ENCODE results near the gene MMS19. TPM values are rescaled to one million over a fixed set of nuclear protein-coding genes. Genes with fewer than 3 reads are reported as not detected.

Gene MMS19
- total RNA-seq, 1 experiment from 2014 or later: 83.3 TPM

DNA sequence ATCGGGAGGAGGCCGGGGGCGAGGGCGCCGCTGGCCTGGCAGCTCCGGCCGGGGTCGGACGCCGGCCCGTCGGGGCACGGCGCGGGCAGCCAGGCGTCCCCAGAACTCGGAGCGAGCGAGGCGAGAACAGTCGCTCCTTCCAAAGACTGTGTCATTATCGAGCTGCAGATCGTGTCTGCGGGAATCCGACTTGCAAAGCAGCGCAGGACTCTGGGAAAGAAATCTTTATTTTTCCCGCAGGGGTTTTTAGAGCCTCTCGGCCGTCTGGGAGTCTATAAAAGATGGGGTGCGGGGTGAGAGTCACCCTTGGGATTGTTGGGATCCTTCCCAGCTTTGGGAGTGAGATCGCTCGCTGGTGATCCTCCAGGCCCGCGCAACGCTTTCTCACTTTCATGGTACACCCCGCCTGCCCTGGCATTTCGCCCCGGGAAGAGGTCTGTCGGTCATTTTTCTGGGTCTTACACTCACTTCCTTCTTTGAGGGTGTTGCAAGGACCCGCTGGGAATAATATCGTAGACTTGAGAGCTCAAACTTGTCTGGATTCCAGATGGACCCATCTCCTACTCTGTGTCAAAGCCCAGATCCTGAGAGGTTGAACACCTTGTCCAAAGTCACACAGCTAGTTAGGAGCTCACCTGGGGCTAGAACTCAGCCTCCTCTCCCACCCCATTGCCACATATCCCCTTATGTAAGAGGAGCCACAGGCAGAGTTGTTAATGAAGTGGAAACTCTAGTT lies 1.5 kb upstream of the MMS19 start:
- CTCF ChIA-PET: interaction anchor here (1.5 kb wide), 1 partner anchor 33 kb away, joined by 4 read pairs; no protein-coding TSS in a partner anchor
- in situ Hi-C loops (cut with HindIII; ENCODE audit: low pct_unique_long_range_greater_than_20kb, low sequenced_read_pairs) (no loop called here), intact Hi-C loops (cut with micrococcal nuclease; ENCODE audit: unreplicated experiment) (loop anchor here (5.0 kb wide), 1 partner anchor 43 kb away; no protein-coding TSS in a partner anchor)
- POLR2A ChIA-PET: no interaction called here
- TF ChIP-seq SIN3A (IDR thresholded peaks at IDR 0.05; ENCODE audit: borderline replicate concordance, insufficient read depth, low read depth, low read length): 0 out of 2 replicates have a peak, but pooled peaks have one; percentile 23
- TF ChIP-seq TCF7L2 (IDR thresholded peaks at IDR 0.05; ENCODE audit: low read depth, low read length): no peak
- TF ChIP-seq, protein P1, sequence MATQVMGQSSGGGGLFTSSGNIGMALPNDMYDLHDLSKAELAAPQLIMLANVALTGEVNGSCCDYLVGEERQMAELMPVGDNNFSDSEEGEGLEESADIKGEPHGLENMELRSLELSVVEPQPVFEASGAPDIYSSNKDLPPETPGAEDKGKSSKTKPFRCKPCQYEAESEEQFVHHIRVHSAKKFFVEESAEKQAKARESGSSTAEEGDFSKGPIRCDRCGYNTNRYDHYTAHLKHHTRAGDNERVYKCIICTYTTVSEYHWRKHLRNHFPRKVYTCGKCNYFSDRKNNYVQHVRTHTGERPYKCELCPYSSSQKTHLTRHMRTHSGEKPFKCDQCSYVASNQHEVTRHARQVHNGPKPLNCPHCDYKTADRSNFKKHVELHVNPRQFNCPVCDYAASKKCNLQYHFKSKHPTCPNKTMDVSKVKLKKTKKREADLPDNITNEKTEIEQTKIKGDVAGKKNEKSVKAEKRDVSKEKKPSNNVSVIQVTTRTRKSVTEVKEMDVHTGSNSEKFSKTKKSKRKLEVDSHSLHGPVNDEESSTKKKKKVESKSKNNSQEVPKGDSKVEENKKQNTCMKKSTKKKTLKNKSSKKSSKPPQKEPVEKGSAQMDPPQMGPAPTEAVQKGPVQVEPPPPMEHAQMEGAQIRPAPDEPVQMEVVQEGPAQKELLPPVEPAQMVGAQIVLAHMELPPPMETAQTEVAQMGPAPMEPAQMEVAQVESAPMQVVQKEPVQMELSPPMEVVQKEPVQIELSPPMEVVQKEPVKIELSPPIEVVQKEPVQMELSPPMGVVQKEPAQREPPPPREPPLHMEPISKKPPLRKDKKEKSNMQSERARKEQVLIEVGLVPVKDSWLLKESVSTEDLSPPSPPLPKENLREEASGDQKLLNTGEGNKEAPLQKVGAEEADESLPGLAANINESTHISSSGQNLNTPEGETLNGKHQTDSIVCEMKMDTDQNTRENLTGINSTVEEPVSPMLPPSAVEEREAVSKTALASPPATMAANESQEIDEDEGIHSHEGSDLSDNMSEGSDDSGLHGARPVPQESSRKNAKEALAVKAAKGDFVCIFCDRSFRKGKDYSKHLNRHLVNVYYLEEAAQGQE (IDR thresholded peaks at IDR 0.05; ENCODE audit: insufficient read depth in 1 of 2, low read depth in 2 of 2, low read length in 1 of 2): no peak
- TF ChIP-seq, protein P2, sequence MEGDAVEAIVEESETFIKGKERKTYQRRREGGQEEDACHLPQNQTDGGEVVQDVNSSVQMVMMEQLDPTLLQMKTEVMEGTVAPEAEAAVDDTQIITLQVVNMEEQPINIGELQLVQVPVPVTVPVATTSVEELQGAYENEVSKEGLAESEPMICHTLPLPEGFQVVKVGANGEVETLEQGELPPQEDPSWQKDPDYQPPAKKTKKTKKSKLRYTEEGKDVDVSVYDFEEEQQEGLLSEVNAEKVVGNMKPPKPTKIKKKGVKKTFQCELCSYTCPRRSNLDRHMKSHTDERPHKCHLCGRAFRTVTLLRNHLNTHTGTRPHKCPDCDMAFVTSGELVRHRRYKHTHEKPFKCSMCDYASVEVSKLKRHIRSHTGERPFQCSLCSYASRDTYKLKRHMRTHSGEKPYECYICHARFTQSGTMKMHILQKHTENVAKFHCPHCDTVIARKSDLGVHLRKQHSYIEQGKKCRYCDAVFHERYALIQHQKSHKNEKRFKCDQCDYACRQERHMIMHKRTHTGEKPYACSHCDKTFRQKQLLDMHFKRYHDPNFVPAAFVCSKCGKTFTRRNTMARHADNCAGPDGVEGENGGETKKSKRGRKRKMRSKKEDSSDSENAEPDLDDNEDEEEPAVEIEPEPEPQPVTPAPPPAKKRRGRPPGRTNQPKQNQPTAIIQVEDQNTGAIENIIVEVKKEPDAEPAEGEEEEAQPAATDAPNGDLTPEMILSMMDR (IDR thresholded peaks at IDR 0.05): no peak
- peaks cover 37% of the 10 kb centered on the region for H3K4me1 ChIP-seq (ENCODE audit: control insufficient read depth, insufficient read depth, low read length)
- no peaks in the 10 kb centered on the region; the same call in 1 of the 2 replicates for H3K36me3 ChIP-seq (ENCODE audit: control insufficient read depth, insufficient read depth, low read length)
- H3K27ac ChIP-seq (ENCODE audit: low read length): peak overlapping the region; percentile 72
- peak overlapping the region; percentile 93 to 99 for H3K4me3 ChIP-seq (ENCODE audit: low read depth in 2 of 2, low read length in 2 of 2)
- DNase-seq (ENCODE audit: low read depth, low spot score) (no peak), ATAC-seq (no peak)
- BruUV-seq (replicated peaks): no TSS peak
- no peaks in the 10 kb centered on the region for H3K27me3 ChIP-seq (ENCODE audit: control insufficient read depth, insufficient read depth, low read length)
- no peaks in the 10 kb centered on the region for H3K9me3 ChIP-seq (ENCODE audit: control insufficient read depth, insufficient read depth, low read depth, low read length)

DNA sequence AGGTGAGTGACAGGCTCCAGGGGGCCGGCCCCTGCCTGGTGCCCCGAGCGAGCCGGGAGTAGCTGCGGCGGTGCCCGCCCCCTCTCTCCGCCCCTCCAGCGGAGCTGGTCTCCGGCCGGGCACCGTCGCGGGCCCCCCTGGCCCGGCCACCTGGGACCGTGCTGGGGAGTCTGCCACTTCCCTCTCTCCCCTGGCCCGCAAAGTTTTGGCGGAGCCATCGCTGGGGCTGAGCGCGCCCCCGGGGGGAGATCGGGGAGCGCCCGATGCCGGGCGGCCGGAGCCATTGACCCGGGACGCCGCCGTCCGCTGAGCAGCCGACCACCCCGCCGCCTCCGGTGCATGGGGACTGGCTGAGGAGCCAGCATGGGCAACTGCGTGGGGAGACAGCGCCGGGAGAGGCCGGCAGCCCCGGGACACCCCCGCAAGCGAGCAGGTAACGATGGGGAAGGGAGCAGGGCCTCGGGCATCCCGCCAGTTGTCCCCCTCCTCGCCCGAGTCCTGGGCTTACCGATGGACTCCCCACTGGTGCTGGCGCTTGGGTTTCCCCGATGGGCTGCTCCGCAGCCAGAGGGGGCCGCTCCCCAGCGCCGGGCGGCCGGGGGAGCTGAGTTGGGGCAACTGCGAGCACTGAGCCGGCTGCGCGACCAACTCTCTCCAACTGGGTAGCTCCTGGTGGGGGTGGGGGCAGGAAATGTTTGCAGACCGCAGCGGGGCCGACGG lies 779 bp upstream of the MMS19 start, which contains the start of gene UBTD1:
Gene UBTD1 (plus strand): TSS at position 84 of the 720 bp plus-strand sequence. CDS start 280 bp downstream, at position 364.
- ATAC-seq (peak; percentile 19), DNase-seq (ENCODE audit: low read depth, low spot score) (no peak)
- Histone ChIP-seq H3K4me3 (ENCODE audit: low read depth in 2 of 2, low read length in 2 of 2) (peak within 1 kb of the TSS; percentile 93 to 99), H3K4me1 (ENCODE audit: control insufficient read depth, insufficient read depth, low read length) (peaks cover 44% of the 10 kb centered on the region), H3K27ac (ENCODE audit: low read length) (peak within 1 kb of the TSS; percentile 93), H3K36me3 (ENCODE audit: control insufficient read depth, insufficient read depth, low read length) (no peaks in the 10 kb centered on the region; the same call in 1 of the 2 replicates), H3K27me3 (ENCODE audit: control insufficient read depth, insufficient read depth, low read length) (no peaks in the 10 kb centered on the region), H3K9me3 (ENCODE audit: control insufficient read depth, insufficient read depth, low read depth, low read length) (no peaks in the 10 kb centered on the region)
- ChIA-PET CTCF (interaction anchor here (0.7 to 0.9 kb wide), 3 partner anchors 16 to 55 kb away, joined by 3 to 4 read pairs (median 3); no protein-coding TSS in a partner anchor), POLR2A (interaction anchor here (0.5 to 0.6 kb wide), 2 partner anchors 32 to 133 kb away, joined by 6 to 8 read pairs; no protein-coding TSS in a partner anchor)
- in situ Hi-C loops (cut with HindIII; ENCODE audit: low pct_unique_long_range_greater_than_20kb, low sequenced_read_pairs): no loop called here
- no TSS peak for BruUV-seq (replicated peaks)
- intact Hi-C loops (cut with micrococcal nuclease; ENCODE audit: unreplicated experiment): loop anchor here (5.0 kb wide), 1 partner anchor 43 kb away; no protein-coding TSS in a partner anchor
- TF ChIP-seq SIN3A (IDR thresholded peaks at IDR 0.05; ENCODE audit: borderline replicate concordance, insufficient read depth, low read depth, low read length): 0 out of 2 replicates have a peak, but pooled peaks have one; percentile 11
- TF ChIP-seq, protein P2 (IDR thresholded peaks at IDR 0.05): no peak
- TF ChIP-seq POLR2AphosphoS5 (IDR thresholded peaks at IDR 0.05; ENCODE audit: low read depth, low read length): no peak

All from Panc1 (cell line).